Measurements from ENCODE around the gene GPR12.

The GPR12 gene, protein sequence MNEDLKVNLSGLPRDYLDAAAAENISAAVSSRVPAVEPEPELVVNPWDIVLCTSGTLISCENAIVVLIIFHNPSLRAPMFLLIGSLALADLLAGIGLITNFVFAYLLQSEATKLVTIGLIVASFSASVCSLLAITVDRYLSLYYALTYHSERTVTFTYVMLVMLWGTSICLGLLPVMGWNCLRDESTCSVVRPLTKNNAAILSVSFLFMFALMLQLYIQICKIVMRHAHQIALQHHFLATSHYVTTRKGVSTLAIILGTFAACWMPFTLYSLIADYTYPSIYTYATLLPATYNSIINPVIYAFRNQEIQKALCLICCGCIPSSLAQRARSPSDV

DNA sequence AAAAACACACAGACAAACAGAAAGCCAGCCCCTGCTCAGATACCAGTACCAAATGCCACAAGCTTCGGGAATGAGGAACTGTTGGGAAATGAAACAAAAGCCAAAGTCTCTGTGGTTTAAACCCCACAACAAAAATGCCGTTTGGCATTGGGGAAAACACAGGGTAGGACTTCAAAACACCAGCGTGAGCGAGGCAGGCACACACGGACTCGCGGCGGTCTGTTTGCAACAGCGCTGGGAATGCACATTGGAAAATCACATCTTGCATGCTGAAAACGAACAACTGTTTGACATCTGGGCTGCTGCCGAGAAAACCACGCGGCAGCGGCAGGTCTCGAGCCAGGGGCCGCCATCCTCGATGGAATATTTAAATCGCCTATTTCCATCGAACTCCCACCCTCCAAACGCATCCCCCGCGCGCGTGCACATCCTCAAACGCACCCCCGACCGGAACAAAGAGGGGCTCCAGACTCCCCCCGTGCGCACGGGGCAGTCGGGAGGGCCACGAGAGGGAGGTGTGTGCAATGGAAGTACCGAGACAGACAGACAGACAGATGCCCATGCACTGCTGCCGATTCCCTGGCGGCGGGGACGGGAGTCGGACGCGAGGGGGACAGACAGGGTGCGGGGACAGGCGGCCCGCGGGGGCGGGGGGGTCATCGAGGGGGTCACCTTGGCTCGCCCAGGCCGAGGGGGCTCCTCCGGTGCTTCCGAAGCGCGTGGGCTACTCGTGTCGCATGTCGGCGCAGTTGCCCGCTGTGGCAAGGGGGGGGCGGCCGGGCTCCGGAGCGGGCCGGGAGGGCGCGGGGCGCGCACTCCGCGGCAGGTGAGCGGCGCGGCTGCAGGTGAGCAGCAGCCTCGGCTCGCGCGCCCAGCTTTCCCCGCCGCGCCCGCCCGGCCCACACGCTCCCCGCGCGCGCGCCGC is at the start of gene GPR12:
Gene GPR12, minus strand, starts transcription at position 880 of the 925 bp plus-strand sequence. CDS start 959 bp downstream, outside the sequence.
- DNase-seq (ENCODE audit: low read depth) = no peak

DNA sequence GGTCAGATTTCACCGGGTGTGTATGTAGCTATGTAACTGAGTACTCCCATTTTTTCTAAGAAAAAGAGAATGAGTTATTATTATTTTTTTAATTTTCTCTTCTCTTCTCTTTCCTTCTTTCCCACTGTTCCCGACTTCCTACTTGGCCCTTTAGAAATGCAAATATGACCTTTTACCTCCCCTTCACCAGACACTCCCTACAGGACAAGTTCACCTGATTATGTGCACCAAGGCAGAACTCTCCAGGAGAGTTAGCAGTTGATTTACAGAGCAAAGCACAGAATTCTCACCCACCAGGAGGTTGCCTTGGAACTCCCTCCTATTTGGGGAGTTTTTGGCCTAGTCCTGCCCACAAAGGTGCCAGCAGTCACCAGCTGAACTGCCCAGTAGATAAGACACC is 49.5 kb upstream of the GPR12 start:
- DNase-seq (ENCODE audit: low read depth) = no peak

DNA sequence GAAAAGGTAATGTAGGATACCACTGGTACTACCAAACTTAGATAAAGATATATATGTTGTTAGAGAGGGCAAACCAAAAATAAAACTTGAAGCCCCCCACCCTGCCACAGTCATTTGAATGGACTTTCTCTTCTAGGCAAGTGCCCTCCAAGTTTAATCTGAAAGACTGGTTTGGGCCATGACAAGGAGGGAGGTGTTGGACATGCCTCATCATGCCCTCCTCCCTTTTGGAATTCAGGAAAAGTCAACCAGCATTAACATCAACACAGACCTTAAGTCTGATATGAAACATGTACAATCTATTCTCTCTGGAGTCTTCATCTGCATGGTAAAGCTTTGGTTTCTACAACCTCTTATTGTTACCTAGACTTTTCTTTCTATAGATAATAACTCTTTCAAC is 46.3 kb upstream of the GPR12 start:
- no peak for DNase-seq (ENCODE audit: low read depth)

DNA sequence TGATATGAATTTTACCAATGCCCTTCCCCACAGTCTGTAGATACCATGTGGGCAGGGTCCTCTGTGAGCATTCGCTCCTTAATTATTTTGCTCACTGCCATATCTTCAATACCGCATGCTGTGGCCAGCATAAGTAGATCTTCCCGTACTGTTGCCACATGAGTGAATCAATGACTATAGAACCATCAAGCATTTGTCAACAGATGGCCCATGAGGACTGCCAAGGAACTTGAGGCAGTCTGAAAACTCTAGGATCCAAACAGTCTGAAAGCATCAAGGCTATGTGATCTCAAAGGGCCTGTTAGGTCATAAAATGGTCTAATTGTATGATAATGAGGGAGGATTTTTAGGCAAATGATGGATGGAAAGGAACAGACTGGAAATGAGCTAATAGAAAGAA is 27.4 kb upstream of the GPR12 start:
- no peak for DNase-seq (ENCODE audit: low read depth)

DNA sequence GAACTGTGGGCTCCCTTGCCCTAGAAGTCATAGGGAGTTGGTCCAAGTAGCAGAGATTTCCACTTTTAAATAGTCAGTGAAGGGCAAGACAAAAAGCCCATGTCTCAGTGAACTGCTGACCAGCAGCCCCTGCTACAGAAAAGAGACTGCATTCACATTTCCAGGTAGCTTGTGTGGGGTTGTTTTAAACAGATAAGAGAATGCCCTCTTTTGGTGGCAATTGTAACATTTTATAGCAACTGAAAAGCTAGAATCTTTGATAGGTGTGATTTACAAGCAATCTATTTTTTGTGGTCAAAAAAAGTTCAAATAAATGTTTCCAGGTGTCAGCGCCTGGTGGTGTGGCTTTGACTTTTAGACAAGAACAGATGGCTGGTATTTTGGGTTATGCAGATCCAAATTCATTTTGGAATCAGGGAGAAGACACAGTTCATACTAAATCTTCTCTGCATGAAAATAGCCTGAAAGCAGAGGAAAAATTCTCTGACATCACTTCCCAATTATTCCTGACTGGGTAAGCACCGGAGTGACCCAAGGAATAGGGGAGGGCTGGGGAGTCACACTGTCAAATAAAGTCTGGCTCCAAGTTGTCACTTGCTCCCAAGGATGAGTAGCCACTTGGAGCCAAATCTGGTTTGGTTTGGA is 26.2 kb upstream of the GPR12 start:
- no peak for DNase-seq (ENCODE audit: low read depth)

DNA sequence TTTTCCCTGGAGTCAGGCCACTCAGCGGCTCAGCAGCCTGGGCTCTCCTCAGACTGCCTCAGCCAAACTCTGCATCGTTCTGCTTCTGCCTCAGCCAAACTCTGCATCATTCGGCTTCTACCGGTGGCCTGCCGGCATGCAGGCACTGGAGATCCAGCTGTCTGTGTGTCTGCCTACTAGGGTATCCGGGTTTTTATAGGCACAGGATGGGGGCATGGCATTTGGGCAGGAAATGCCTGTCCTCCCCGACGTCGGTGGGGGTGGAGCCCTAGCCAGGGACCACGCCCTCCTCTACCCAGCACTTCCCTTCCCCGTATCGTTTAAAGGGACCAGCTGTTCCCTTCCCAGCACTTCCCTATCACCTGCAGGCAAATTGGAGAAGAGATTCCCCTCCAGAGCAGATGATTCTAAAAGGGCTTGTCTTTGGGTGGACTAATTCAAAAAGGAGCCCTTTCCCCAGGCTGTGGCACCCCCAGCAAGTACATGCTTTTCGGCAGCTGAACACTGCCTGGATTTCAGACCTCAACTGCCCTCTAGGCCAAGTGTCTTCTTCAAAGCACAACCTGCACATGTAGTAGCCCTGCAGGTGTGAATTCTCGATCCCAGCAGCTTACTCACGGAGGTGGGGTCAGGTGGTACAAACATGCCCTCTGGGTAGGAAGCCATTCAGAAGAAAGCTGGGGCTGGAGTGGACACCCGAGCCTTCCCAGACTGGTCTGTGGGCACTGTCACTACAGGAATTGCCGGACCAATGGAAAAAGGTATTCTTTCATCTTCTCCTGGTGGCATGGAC is 25.4 kb upstream of the GPR12 start:
- peak; percentile 47 for DNase-seq (ENCODE audit: low read depth)

DNA sequence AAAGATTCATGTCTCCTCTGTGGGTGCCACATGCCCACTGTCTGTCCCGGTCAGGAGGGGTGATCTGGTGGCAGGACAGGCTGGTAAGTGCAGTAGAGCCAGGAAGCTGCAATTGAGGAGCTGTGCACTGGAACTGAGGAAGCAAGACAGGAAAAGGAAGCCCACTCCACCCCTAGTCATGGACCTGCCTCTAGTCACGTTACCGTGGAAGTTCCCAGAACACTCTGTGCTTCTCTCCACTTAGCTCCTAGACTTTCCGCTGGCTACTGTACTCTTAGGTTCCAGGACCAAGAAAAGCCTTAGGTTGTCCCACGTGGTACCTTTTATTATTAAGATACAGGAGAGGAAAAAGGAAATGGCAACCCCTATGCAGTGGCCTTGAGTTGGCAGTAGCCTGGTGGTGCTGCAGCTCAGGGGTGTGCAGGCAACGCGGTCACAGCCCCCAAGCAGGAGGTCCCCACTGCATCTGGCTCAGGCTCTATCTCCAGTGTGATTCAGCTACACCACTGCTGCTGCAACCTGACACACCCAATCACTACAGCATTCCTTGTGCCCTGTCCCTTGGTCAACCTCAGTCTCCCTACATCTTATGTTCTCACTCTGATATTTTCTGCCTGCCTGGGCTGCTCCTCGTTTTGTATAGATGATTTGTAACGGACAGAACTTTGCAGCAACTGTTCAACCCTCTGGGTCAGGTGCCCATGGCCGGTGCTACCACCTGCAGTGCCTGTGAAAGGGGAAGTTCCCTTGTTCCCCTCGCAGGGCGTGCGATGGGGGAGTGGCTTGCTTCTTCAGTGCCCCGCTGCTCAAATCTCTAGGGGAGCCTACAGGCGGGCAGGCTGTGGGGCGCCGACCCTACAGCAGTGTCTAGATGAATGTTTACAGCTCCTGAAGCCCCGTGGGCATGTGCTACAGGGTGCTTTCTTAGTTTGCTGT is 24.4 kb upstream of the GPR12 start:
- DNase-seq (ENCODE audit: low read depth) = no peak

DNA sequence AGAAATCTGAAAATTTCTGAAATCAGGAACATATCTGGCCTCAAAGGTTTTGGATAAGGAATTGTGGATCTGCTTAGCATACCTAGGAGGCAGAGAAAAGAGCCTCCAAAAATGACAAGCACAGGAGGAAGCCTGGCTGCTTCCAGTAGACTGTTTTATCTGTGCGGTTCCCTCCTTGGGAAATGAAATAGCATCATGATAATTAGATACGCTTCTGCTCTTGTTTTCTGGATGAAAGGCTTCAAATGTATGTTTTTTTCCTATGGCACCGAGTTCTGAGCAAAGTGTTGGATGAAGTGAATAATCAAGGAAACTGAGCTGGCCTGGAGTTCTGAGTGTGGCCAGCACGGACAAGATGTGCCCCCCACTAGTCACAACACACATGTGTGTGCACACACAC is 19.8 kb upstream of the GPR12 start:
- no peak for DNase-seq (ENCODE audit: low read depth)

DNA sequence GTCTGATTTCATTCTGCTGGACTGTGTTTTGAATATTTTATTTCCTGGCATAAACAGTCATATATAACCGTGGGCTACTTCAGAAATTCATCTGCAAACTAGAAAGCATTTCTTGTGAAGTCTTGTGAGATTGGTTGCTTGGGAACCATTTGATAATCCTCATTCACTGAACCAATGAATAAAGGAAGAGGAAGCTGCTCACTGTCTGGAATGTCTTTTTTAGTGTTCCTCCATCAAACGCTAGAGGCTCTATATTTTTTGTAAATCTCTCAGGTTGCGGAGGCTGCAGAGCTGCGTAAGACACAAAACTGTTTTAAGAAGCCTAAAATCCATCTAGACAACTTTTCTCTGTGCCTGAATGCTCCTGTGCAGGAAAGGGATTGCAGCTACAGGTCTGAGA is 18.7 kb upstream of the GPR12 start:
- no peak for DNase-seq (ENCODE audit: low read depth)

DNA sequence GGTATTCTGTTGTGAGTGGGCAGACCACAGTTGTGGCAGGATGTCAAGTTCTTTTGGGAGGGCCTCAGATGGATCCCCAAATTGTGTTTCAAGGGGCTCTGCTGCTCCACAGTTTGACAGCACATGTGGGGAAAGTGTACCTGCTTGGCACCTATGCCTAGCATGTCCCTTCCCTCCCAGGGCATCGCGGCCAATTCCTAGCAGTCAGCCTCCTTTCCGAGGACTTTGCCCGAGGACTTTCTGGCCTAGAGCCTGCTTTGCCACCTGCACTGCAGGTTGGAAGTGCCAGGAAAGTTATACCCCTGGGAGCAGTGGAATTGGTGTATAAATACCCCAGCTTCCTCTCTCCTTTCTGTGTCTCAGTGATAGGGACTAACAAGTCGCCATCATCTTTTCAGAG is 11.9 kb upstream of the GPR12 start:
- no peak for DNase-seq (ENCODE audit: low read depth)

DNA sequence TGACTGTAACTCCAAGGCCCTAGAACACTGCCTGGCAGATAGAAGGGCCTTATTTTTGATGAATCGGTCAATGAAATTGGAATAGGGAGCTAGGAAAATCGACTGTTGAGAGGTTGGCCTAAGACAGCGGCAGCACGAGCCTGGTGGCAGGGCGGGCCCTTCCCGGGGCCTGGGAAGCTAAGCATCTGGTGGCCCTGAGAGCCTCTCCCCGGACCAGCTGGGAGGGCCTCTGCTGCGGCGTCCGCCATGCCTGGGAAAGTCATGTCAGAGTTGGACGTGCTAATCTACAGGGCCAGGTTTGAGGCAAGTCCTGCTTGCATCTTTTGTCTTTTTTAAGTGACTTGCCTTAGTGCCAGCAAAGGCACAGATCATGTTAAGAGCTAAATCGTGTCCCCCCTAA is 11.2 kb upstream of the GPR12 start:
- DNase-seq (ENCODE audit: low read depth) = no peak

DNA sequence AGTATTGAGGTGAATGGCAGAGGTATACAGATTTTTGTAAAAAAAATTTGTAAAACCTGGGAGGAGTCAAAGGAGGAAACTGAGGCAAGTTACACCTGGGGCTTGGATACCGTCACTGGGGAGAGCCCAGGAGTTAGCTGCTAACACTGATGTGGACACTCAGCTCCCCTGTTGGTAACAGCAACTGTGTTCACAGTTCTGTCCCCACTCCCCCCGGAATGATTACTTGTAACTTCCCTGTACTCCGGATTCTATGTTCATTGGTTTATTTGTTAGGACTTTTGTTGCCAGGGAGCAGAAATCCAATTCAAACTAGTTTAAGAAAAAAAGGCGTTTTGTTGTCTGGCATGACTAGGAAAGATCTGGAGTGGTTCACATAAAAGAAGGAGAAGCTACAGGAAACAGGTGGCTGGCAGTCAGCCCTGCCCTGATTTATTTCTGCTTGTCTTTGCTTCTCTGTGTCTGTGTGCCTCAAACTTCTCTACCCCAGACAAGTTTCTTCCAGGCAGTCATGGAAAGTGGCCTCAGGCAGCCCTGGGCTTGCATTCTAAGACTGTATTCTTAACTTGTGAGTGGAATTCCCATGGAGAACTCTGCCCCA is 2.3 kb upstream of the GPR12 start:
- no peak for DNase-seq (ENCODE audit: low read depth)

DNA sequence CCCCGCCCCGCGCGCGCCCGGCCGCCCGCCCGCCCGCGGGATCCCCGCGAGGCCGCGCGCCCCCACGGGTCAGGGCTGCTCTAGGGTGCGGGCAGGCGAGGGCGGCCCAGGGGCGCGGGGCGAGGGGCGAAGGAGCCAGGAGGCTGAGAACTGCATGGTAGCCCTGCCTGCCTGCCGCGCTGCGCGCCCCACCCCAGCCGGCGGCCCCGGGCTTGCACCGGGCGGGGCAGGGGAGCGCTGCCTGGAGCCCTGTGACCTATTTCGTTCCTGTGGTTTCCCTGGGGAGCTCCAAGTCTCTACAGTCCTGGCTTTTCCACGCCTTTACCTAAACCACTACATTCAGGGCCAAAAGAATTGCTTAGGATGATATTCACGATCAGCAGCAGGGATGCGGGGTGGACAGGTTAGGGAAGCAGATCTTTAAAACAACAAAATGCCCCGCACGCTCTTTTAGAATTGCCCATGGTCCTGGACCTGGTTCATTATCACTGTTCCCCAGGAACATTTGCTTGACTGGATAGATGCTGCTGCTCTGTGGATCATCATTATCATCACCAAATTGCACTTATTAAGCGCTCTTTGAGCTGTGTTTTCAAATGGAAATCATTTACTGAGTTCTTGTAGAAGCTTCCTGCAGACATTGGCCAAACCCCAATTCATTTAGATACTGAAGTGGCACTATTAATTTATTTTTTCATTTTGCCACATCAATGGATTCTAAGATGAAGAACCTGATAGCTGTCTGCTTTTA is 421 bp upstream of the GPR12 start:
- no peak for DNase-seq (ENCODE audit: low read depth)

DNA sequence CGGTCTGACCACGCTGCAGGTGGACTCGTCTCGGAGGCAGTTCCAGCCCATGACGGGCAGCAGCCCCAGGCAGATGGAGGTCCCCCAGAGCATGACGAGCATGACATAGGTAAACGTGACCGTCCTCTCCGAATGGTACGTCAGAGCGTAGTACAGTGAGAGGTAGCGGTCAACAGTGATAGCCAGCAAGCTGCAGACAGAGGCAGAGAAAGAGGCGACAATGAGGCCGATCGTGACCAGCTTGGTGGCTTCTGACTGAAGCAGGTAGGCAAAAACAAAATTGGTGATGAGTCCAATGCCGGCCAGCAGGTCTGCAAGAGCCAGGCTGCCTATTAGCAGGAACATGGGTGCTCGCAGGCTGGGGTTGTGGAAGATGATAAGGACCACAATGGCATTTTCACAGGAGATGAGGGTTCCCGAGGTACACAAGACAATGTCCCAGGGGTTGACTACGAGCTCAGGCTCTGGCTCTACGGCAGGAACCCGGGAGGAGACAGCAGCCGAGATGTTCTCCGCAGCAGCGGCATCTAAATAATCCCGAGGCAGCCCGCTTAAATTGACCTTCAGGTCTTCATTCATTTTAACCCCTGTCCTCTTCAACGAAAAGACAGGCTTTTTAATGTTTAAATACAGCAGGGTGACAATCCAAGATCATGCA is 1.2 kb downstream of the GPR12 start:
- no peak for DNase-seq (ENCODE audit: low read depth)

DNA sequence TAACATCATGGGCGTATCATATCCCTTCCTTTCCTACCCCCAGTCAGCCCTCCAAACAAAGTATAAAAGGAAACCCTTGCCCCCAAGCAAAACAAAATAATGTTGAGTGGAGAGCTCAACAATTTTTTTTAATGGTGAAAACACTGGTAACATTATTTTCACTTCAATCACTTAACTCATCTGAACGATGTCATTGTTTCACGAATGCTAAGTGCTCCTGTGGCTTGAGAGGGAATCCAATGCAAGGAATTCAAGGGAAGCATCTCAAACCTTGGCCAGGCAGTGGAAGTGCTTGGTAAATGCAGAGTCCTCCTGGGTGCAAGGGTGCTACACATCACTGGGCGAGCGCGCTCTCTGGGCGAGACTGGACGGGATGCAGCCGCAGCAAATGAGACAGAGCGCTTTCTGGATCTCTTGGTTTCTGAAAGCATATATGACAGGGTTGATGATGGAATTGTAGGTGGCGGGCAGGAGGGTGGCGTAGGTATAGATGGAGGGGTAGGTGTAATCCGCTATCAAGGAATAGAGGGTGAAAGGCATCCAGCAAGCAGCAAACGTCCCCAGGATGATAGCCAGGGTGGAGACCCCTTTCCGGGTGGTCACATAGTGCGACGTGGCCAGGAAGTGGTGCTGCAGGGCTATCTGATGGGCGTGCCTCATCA is 2.0 kb downstream of the GPR12 start:
- no peak for DNase-seq (ENCODE audit: low read depth)

DNA sequence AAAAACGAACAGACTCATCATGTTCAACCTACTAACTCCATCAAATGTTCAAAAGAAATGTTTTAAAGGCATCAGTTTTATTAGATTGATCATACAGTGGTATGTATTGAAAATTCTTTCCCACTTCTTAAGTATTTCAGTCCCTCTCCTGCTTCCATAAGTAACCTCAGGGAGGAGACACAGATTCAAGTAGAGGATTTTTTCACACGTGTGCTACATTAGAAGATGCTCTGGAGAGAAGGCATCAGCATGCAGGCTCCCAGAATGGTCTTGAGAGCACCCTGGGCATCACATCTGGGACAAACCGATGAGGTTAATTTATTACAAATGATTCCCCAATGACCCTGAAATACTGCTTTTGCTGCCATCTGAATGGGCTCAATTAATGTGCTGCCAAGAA is 3.6 kb downstream of the GPR12 start:
- DNase-seq (ENCODE audit: low read depth) = no peak

DNA sequence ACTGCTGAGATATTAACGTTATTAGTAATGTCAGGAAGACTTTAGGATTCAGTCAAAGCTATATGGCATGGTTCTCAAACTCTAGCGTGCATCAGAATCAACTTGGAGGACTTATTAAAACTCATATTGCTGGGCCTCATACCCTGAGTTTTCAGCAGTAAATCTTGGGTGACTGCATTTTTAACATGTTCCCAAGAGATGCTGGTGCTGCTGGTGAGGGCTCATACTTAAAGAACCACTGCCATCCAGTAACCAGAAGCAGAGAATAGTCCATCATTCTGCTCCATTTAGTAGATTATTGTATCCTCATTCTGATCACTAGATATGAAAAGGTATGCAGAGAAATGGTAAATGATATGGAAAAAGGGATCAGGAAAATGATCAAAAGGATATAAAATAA is 7.9 kb downstream of the GPR12 start:
- no peak for DNase-seq (ENCODE audit: low read depth)

DNA sequence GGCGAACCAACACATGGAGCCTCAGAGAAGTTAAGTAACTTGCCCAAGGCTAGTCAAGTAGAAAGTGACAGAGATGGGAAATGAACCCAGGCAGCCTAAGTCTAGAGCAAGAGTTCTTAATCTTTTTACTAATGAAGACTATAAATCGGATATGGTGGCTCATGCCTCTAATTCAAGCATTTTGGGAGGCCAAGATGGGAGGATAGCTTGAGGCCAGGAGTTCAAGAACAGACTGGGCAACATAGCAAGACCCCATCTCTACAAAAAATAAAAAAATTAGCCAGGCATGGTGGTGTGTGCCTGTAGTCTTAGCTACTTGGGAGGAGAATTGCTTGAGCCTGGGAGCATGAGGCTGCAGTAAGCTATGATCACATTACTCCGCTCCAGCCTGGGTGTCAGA is 10.7 kb downstream of the GPR12 start:
- no peak for DNase-seq (ENCODE audit: low read depth)

DNA sequence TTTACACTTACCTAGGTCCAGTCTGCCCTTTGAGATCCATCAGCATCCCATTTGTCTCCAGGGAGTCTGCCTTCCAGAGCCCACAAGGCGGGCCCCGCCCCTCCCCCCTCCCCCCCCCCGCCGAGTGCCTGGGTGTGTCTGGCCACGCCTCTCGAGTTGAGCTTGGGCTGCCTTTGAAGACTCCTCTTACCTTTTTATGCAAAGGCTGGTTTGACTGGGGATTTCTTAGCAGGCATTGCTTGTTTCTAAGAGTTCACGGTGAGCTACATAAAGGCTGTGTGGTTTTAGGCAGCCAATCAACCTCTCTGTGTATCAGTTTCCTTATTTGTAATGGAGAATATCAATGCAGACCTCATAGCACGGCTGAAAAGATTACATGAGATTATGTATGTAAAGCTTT is 11.3 kb downstream of the GPR12 start:
- DNase-seq (ENCODE audit: low read depth) = no peak

Data from stimulated activated CD8-positive, alpha-beta memory T cell treated with anti-CD3 and anti-CD28 coated beads, Interleukin-4, amount 100 ng/mL, for 24 hours (primary cell).